Measurements from ENCODE around the gene ZNF771.
"Not testable (repeated sequence)": the region's sequence is repeated elsewhere in the genome, so short reads cannot be mapped to it uniquely, and the experiment has no call there.

The ZNF771 gene

DNA sequence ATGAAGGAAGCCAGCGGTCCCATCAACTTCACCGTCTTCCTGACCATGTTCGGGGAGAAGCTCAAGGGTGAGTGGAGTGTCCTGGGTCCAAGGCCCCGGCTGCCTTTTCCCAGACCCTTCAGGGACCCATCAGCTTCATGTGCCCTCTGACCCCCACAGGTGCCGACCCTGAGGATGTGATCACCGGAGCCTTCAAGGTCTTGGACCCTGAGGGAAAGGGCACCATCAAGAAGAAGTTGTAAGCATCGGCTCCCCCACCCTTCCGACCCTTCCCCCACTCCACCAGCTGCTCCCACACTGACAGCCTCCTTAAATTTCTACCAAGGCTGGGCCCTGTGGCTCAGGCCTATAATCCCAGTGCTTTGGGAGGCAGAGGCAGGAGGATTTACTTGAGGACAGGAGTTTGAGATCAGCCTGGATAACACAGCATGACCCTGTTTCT is 30.9 kb upstream of the ZNF771 start:
- DNase-seq = no peak

- DNase-seq = no peak
Measured at GRCh38 chr16:30377050-30377811, 30.2 kb upstream of the ZNF771 start.

DNA sequence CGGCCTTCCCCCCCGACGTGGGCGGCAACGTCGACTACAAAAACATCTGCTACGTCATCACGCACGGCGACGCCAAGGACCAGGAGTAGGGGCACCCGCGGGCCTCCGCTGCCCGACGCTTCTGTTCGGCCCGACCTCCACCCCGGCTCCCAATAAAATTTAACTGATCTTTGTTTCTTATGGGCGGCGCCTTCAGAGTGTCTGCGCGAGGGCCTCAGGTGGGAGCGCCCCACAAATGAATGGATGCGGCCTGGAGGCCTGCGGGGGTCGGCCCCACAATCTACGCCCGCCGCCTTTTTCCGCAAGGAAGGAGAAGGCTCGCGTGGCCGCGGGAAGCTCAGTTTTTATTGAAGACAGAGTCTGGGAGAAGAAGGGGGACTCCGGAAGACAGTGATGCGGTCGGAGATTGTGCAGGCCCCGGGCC is 29.6 kb upstream of the ZNF771 start:
- DNase-seq = peak; percentile 63

- DNase-seq = peak; percentile 55
Measured at GRCh38 chr16:30378236-30379157, 28.9 kb upstream of the ZNF771 start.

DNA sequence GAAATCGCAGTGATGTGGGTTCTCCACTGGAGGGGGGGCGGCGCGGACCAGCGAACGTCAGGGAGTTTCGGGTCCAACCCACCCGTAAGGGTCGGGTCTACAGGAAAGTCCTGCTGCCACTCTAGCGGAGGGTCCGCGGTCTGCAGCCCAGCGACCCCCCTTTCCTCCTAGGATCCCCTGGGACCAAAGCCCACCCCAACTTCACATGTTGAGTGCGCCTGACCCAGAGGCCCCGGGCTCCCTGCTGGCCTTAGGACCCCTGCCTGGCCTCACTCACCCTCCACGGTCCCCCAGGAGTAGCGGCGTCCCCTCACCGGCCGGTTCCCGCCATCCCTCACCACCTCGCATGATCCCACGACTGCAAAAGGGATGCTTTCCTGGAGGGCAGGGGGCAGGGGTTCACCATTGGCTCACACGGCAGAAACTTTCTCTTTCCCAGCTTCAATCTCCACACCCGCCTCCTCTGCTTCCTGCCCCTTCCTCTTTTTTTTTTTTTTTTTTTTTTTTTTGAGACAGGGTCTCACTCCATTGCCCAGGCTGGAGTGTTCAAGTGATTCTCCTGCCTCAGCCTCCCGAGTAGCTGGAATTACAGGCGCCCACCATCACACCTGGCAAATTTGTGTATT is 28.1 kb upstream of the ZNF771 start:
- no peak for DNase-seq

GRCh38 chr16:30380072-30380802 is 27.2 kb upstream of the ZNF771 start:
- no peak for DNase-seq

- DNase-seq = no peak
Measured at GRCh38 chr16:30380803-30381208, 26.6 kb upstream of the ZNF771 start.

DNA sequence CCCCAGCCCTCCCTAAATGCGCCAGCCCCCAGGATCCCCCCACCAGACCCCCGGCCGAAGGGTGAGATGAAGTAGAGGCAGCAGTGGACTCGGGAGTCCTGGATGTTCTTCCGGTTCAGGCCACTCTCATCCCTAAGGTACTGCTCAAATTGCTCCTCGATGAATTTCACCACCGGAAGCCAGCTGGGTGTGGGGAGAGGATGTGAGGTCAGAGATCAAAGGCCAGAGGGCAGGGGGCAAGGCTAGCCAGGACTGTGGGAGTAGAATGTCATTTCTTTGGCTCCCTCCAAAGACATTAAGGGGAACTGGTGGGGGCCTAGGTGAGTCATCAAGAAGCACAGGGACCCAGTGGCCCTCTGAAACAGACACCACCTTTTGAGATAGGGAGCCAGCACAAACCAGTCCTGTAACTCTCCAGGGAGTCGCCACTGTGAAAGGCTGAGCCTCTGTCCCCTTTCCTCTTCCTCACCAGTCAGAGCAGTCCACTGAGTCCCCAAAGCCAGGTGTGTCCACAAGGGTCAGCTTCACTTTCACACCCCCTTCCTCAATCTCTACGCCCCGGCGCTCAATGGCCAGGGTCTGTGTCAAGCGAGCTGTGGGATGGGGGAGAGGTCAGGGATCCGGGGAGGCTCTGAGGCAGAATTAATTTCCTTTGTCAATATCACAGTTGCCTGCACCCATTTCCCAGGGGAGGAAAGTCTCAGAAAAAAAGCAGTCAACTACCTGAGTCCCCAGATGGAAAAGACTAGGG is 25.9 kb upstream of the ZNF771 start:
- no peak for DNase-seq

GRCh38 chr16:30382111-30382881 is 25.1 kb upstream of the ZNF771 start, which contains the start of gene SEPTIN1:
Gene SEPTIN1, minus strand, starts transcription at chr16:30382561. Its CDS starts 19 bp downstream, at chr16:30382542.
- no peak for DNase-seq

GRCh38 chr16:30383521-30383920 is 23.9 kb upstream of the ZNF771 start:
- DNase-seq = no peak

GRCh38 chr16:30394592-30395154 is 12.7 kb upstream of the ZNF771 start:
- DNase-seq = peak; percentile 54

DNA sequence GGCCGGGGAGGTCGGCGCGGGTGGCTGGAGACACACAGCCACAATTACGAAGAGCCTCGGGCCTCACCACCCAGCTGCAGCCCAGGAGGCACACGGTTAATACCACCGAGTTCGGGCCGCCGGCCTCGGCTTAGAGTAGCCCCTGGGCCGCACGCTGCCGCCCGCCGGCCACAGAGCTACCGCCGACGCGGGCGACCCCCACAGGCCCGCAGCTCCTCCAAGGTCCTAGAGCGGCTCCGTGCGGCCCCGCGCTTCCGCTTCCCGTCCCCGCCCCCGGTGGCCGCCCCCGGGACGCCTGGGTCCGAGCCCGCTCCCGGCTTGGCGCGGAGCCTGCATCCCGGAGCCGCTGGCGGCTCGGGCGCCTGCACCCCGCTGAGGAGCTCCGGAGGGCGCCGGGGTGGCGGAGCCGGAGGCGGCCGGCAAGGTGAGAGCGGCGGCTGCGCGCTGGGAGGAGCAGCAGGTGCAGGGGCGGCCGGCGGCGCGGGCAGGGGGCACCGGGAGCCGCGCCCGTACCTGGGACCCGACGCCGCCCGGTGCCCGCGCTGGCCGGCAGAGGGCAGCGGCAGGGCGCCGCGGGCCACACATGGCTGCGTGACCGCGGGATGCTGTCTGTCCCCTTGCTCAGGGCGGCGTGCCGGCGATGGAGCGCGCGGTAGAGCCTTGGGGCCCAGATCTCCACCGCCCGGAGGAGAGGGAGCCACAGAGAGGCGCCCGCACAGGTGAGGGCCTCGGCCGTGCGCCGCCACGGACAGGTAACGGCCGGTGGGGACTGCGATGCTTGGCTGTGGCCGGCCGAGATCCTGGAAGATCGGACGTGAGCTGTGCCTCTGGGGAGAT is 12.0 kb upstream of the ZNF771 start, which contains the start of gene ZNF48:
TSS of gene ZNF48 (plus strand) at position 266 of the 837 bp plus-strand sequence. CDS start at position 641, 375 bp downstream.
- peak; percentile 54 for DNase-seq

DNA sequence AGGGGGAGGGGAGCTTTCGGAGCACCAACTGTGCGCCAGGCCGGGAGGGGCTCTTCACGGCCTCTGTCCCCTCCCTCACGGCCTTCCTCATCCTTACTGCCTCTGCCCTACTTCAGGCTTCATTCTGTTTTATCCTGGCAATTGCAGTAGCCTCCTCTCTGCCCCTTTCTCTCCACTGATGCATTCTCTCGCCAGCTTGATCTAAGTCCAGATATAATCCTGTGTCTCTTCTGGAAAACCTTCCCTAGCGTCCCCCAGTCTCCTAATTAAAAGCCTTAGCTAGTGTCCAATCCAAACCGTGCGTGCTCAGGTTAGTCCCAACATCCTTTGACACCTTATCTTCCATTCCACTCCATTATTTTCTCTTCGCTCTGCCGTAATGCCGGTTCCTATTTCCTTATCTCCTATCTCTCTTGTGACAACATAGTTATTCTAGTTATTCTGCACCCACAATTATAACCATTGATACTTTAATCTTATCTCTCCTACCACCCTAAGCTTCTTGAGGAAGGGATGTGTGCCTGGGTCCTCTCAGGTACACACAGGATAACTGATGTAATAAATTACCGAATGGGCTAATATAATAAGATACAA is 11.3 kb upstream of the ZNF771 start:
- no peak for DNase-seq

DNA sequence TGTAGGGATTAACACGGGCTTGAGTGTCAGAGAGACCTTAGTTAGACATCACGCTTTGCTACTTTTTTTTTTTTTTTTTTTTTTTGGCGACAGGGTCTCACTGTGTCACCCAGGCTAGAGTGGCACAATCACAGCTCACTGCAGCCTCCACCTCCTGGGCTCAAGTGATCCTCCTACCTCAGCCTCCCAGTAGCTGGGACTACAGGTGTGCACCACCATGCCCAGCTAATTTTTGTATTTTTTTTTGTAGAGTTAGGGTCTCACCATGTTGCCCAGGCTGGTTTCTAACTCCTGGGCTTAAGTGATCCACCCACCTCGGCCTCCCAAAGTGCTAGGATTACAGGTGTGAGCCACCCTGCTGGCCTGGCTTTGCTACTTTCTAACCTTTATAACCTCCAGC is 10.8 kb upstream of the ZNF771 start:
- DNase-seq = not testable (repeated sequence)

- DNase-seq = no peak
Measured at GRCh38 chr16:30397056-30397455, 10.3 kb upstream of the ZNF771 start.

- no peak for DNase-seq
Measured at GRCh38 chr16:30397776-30398660, 9.4 kb upstream of the ZNF771 start.

DNA sequence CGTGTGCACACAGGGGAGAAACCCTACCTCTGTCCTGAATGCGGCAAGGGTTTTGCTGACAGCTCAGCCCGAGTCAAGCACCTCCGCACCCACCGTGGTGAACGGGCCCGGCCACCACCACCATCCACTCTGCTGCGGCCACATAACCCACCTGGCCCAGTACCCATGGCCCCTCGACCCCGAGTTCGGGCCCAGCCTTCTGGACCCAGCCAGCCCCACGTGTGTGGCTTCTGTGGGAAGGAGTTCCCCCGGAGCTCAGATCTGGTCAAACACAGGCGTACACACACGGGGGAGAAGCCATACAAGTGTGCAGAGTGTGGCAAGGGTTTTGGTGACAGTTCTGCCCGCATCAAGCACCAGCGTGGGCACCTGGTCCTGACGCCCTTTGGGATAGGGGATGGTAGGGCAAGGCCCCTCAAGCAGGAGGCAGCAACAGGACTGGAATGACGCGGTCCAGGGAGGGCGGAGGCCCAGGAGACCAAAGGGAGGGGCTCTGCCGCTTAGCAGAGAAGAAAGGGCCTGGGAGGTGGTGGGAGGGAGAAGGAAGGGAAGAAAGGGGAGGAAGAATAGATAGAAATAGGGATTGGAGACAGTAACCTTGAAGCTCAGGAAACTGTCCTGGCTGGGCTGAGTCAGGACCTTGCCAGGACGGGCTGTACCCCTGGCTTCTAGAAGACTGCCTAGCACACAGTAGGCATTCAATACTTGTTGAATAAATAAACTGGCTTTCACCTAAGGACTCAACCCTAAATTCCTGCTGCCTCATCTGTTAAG is 8.6 kb upstream of the ZNF771 start:
- DNase-seq = no peak
